T-helper 1 cell treated with Interleukin-12 subunit alpha and Interleukin-12 subunit beta and Interleukin-4 antibody, amounts not matched to agents 30 ng/mL and 1 ng/mL, for 36 hours (primary cell): ENCODE results near the gene RBM15. TPM values are rescaled to one million over a fixed set of nuclear protein-coding genes. Genes with fewer than 3 reads are reported as not detected.

Experiments
- intact Hi-C: fragments of 100-400 bp; cut with micrococcal nuclease; formaldehyde crosslinking; loops from one replicate; pipeline ENCODE4 v1.15.1; 2024
- total RNA-seq: library from RNA; stranded (reverse); gene quantifications from 2 replicates; pipeline ENCODE4 v1.2.3, GENCODE V29; 2022

Gene RBM15
- total RNA-seq, 1 donor from 2014 or later, result 57.4 TPM

GRCh38 chr1:110394493-110394820 lies 55.3 kb downstream of the RBM15 start:
- intact Hi-C loops, result no loop called here

Other genes starting within 250 kb of the RBM15 start
- not detected in 2 replicates for gene UBL4B, start 226.9 kb upstream of the RBM15 start, total RNA-seq
- not detected in 2 replicates for gene SLC6A17, start 188.9 kb upstream of the RBM15 start, total RNA-seq
- gene KCNC4, start 129.1 kb upstream of the RBM15 start, total RNA-seq, result 3.8 and 3.9 TPM in 2 replicates
- gene SLC16A4, start 51.6 kb downstream of the RBM15 start, total RNA-seq, result 0.15 and 0.56 TPM in 2 replicates
- 142 and 146 TPM in 2 replicates for gene LAMTOR5, start 68.3 kb downstream of the RBM15 start, total RNA-seq
- 0.15 TPM in 1 of 2 replicates, not detected in the other for gene PROK1, start 111.8 kb downstream of the RBM15 start, total RNA-seq
- gene KCNA10, start 179.8 kb downstream of the RBM15 start, total RNA-seq, result not detected in 2 replicates